Endothelial cell of umbilical vein (primary cell): Measurements from ENCODE around the gene HK3. TPM values are rescaled to one million over a fixed set of nuclear protein-coding genes. Genes with fewer than 3 reads are reported as not detected.

Source experiments
- BruUV-seq: library from RNA; stranded (reverse); fragments of 400-500 nt; replicated peaks from 2 replicates; lab custom pipeline; 2021; lab: Mats Ljungman, UMichigan
- CTCF ChIA-PET: fragments of 300-600, 350-600 bp; sonication (Branson Sonifier 250); formaldehyde crosslinking; loops from one replicate; lab custom pipeline; 2021; ENCODE audit warnings: antibody characterized with exemption, inconsistent platforms; lab: Charles Lee
- POLR2A ChIA-PET: fragments of 300-600, 350-600 bp; sonication (Branson Sonifier 250); formaldehyde crosslinking; loops from one replicate; lab custom pipeline; 2021; ENCODE audit warnings: antibody characterized with exemption, inconsistent platforms; lab: Charles Lee
- DNase-seq: peaks from one replicate; pipeline ENCODE4 v3.0.0-alpha.2; 2011; ENCODE audit warnings: low read depth, low spot score
- FAIRE-seq: peaks from 2 replicates; lab custom pipeline; 2011; peaks lifted over from hg19 to GRCh38; lab: Jason Lieb, UNC
- H2AFZ ChIP-seq: 2 replicates; pipeline ENCODE4 v1.6.0; 2012; ENCODE audit warnings: low read depth, low read length, control low read depth, inconsistent platforms
- H3K27ac ChIP-seq: 2 replicates; pipeline ENCODE4 v1.5.1; 2011; ENCODE audit warnings: low read depth, mild to moderate bottlenecking, control low read depth, low read length, moderate library complexity; ENCODE audit not compliant: insufficient read depth
- H3K27me3 ChIP-seq, 2 experiments: 2 replicates each; pipeline versions ENCODE4 v1.6.0 to v1.6.1; 2011; ENCODE audit warnings: low read length in 2 of 2, mixed read lengths in 1 of 2; ENCODE audit not compliant: control insufficient read depth in 2 of 2, insufficient read depth in 2 of 2
- H3K36me3 ChIP-seq, 2 experiments: 2 replicates in 1 of 2; 3 replicates in 1 of 2; pipeline ENCODE4 v1.5.1; 2011; ENCODE audit warnings: low read length in 2 of 2, mild to moderate bottlenecking in 1 of 2, moderate library complexity in 1 of 2; ENCODE audit not compliant: control insufficient read depth in 2 of 2, insufficient read depth in 2 of 2; ENCODE audit errors: extremely low read depth in 1 of 2
- H3K4me1 ChIP-seq: 3 replicates; pipeline ENCODE4 v1.5.1; 2011; ENCODE audit warnings: mild to moderate bottlenecking, low read length; ENCODE audit not compliant: control insufficient read depth, insufficient read depth; ENCODE audit errors: extremely low read depth
- H3K4me2 ChIP-seq: 2 replicates; pipeline ENCODE4 v1.6.1; 2011; ENCODE audit warnings: low read length, control low read depth, mixed read lengths; ENCODE audit not compliant: insufficient read depth
- H3K4me3 ChIP-seq, 3 experiments: fragments of 200-600 bp in 1 of 3; sonication (generic), shearing (Covaris generic) in 1 of 3; replicated peaks in 1 of 3; 2 replicates each; pipeline ENCODE4 v1.5.1; 2011 to 2016; ENCODE audit warnings: control low read depth in 3 of 3, low read length in 3 of 3, mild to moderate bottlenecking in 2 of 3, inconsistent platforms in 1 of 3, low read depth in 1 of 3, moderate library complexity in 1 of 3; ENCODE audit not compliant: insufficient read depth in 1 of 3
- H3K79me2 ChIP-seq: 2 replicates; pipeline ENCODE4 v1.6.0; 2012; ENCODE audit warnings: low read length, inconsistent platforms; ENCODE audit not compliant: control insufficient read depth, insufficient read depth
- H3K9ac ChIP-seq: replicated peaks from 2 replicates; pipeline ENCODE3; 2011; ENCODE audit warnings: low read length, control low read depth; ENCODE audit not compliant: insufficient read depth; ENCODE audit errors: extremely low read depth
- H3K9me1 ChIP-seq: replicated peaks from 3 replicates; pipeline ENCODE4 v1.6.0; 2011; ENCODE audit warnings: mild to moderate bottlenecking, low read length; ENCODE audit not compliant: control insufficient read depth, insufficient read depth; ENCODE audit errors: extremely low read depth
- H3K9me3 ChIP-seq: replicated peaks from 2 replicates; pipeline ENCODE4 v1.5.1; 2012; ENCODE audit warnings: low read length, inconsistent platforms; ENCODE audit not compliant: control insufficient read depth, insufficient read depth
- H4K20me1 ChIP-seq: replicated peaks from 2 replicates; pipeline ENCODE3; 2011; ENCODE audit warnings: mild to moderate bottlenecking, low read length; ENCODE audit not compliant: control insufficient read depth, insufficient read depth; ENCODE audit errors: extremely low read depth
- CTCF ChIP-seq, 2 donors: IDR thresholded peaks; 1 replicate in 1 of 2; 2 replicates in 1 of 2; pipeline ENCODE4 v1.5.1; 2011; ENCODE audit warnings: low read length in 2 of 2, mild to moderate bottlenecking in 2 of 2, moderate library complexity in 2 of 2, control low read depth in 1 of 2, inconsistent platforms in 1 of 2, low read depth in 1 of 2; ENCODE audit not compliant: insufficient read depth in 1 of 2; ENCODE audit errors: extremely low read depth in 1 of 2
- EZH2 ChIP-seq: IDR thresholded peaks from 2 replicates; pipeline ENCODE4 v1.6.1; 2012; ENCODE audit warnings: borderline replicate concordance, low read depth, mild to moderate bottlenecking, moderate library complexity, low read length, inconsistent platforms; ENCODE audit not compliant: severe bottlenecking
- GATA2 ChIP-seq: IDR thresholded peaks from 2 replicates; pipeline ENCODE4 v1.7.0; 2011; ENCODE audit warnings: low read depth, mild to moderate bottlenecking, moderate library complexity, mixed read lengths, low read length; ENCODE audit not compliant: insufficient read length, insufficient read depth
- MAX ChIP-seq: IDR thresholded peaks from 2 replicates; pipeline ENCODE4 v1.6.1; 2011; ENCODE audit not compliant: insufficient read depth, insufficient read length
- MYC ChIP-seq: IDR thresholded peaks from one replicate; pipeline ENCODE4 v1.6.1; 2011; ENCODE audit warnings: mild to moderate bottlenecking, low read depth, low read length
- POLR2A ChIP-seq: IDR thresholded peaks from 2 replicates; pipeline ENCODE4 v1.6.1; 2012; ENCODE audit warnings: low read depth, mild to moderate bottlenecking, control low read depth, low read length
- POLR2AphosphoS5 ChIP-seq: IDR thresholded peaks from 2 replicates; pipeline ENCODE4 v1.6.1; 2012; ENCODE audit warnings: low read depth, mild to moderate bottlenecking, control low read depth, low read length, moderate library complexity; ENCODE audit not compliant: insufficient read depth
- dilution Hi-C: fragments of 300-500 bp; cut with MboI; formaldehyde crosslinking; loops from one replicate; pipeline ENCODE4 v1.15.0; 2019; ENCODE audit warnings: low sequenced_read_pairs; ENCODE audit not compliant: extremely low pct_ligation_motif_present
- intact Hi-C: fragments of 100-400 bp; cut with micrococcal nuclease; formaldehyde crosslinking; loops from one replicate; pipeline ENCODE4 v1.10.0; 2022
- polyA plus RNA-seq, 4 experiments: library from polyadenylated mRNA; depleted of rRNA in 3 of 4; stranded (reverse) in 3 of 4; unstranded in 1 of 4; fragments of >200 nt; gene quantifications; 2 replicates each; pipeline versions ENCODE4 v1.2.1 to v1.2.3, GENCODE V29; 2011 to 2012; ENCODE audit warnings: missing spikeins in 1 of 4
- total RNA-seq: library from RNA; stranded (reverse); gene quantifications from 2 replicates; pipeline ENCODE4 v1.2.3, GENCODE V29; 2021

The HK3 gene
- total and polyA plus RNA-seq, 2 donors (not counting 3 experiments of a cell fraction or from before 2014, with no cell fraction given) = not detected

- H3K9me1 ChIP-seq = no peaks in the 10 kb centered on the region
- no peak overlapping the region for H2AFZ ChIP-seq
- no TSS peak for BruUV-seq
- H3K27me3 ChIP-seq = no peaks in the 10 kb centered on the region
- dilution Hi-C loops (no loop called here), intact Hi-C loops (no loop called here)
- POLR2A ChIA-PET = no interaction called here
- no peaks in the 10 kb centered on the region for H4K20me1 ChIP-seq
- no peaks in the 10 kb centered on the region for H3K9me3 ChIP-seq
- H3K4me1 ChIP-seq = peaks cover 11% of the 10 kb centered on the region
- no peaks in the 10 kb centered on the region for H3K79me2 ChIP-seq
- no peak overlapping the region for H3K4me3 ChIP-seq
- no peak overlapping the region for H3K4me2 ChIP-seq
- CTCF ChIA-PET = interaction anchor here (7.3 kb wide), 1 partner anchor 243 kb away, joined by 42 read pairs; no protein-coding TSS in a partner anchor
- FAIRE-seq (no peak), DNase-seq (no peak)
- TF ChIP-seq MAX (no peak), GATA2 (no peak), EZH2 (no peak), POLR2A (no peak), POLR2AphosphoS5 (no peak), CTCF (IDR thresholded peaks at IDR 0.05; ENCODE audit: extremely low read depth in 1 of 2, insufficient read depth in 1 of 2, low read depth in 1 of 2, low read length in 2 of 2) (no peak), MYC (no peak)
- no peak overlapping the region for H3K9ac ChIP-seq
- H3K27ac ChIP-seq = no peak overlapping the region
- peaks cover 24 to 40% of the 10 kb centered on the region in 2 experiments for H3K36me3 ChIP-seq
These were observed 3.9 kb upstream of the HK3 start for GRCh38 chr5:176902911-176903664.
